ENCODE data around the gene AP3S2. TPM values are rescaled to one million over a fixed set of nuclear protein-coding genes. Genes with fewer than 3 reads are reported as not detected.

The AP3S2 gene
- total RNA-seq = 61.3 and 84.5 TPM in 2 replicates

GRCh38 chr15:89893696-89894447 is at the start of gene AP3S2:
TSS of gene AP3S2 (minus strand) at chr15:89893994. CDS start at chr15:89893949, 45 bp downstream.

DNA sequence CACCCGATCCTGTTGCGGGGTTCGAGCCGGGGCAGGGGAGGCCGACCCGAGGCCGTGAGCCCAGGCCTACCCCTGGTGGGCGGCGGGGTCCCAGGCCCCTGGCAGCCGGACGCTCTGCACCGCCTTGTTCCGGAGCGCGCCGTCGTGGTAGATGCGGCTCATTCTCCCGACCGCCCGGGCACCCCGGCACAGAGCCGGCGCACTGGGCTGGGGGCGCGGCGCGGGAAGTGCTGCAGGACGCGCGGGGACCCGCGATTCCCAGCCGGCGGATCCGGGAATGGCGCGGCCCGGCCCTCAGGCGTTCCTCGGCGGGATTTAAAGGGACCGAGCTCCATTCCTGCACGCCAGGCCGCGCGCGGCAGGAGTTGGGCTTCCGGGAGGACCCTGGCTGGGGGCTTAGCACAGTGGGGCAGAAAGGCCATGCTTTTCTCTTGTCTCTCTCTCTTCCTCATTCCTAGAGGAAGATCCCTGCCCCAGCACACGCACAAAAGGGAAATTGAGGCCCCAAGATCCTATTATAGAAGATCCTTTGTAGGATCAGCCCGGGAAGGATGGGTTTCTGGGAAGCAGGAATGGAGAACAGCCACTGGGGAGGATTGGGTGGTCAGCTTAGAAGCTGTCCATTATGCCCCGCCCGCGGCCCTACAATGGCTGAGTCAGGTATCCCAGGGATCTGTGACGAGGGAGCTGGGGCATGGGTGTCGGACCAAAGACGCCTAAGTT is 19.0 kb upstream of the AP3S2 start, which contains the start of gene ARPIN:
ARPIN (minus strand) TSS at position 279 of the 723 bp plus-strand sequence; CDS start at position 162, 117 bp downstream.

Small RNAs within 50 kb of the gene (small RNA-seq; reads per million reads assigned to genes)
- gene MIR5009 = not detected
- gene MIR5094 = not detected
- gene RNU6-1111P = not detected
- not detected for gene RNU7-111P

Other genes with a start within 250 kb of the AP3S2 start
- gene KIF7, start 238.5 kb downstream of the AP3S2 start, total RNA-seq = 21.9 and 22.0 TPM in 2 replicates
- 0.91 and 1.2 TPM in 2 replicates for gene PLIN1, start 214.6 kb downstream of the AP3S2 start, total RNA-seq
- gene PEX11A, start 203.2 kb downstream of the AP3S2 start, total RNA-seq = 5.1 and 10.8 TPM in 2 replicates
- 0.26 and 0.32 TPM in 2 replicates for gene WDR93, start 203.2 kb downstream of the AP3S2 start, total RNA-seq
- gene MESP1, start 142.7 kb downstream of the AP3S2 start, total RNA-seq = 0.26 and 0.43 TPM in 2 replicates
- gene MESP2, start 117.7 kb downstream of the AP3S2 start, total RNA-seq = 0.32 and 0.78 TPM in 2 replicates
- 45.5 and 56.2 TPM in 2 replicates for gene ANPEP, start 79.1 kb downstream of the AP3S2 start, total RNA-seq
- 17.0 and 17.2 TPM in 2 replicates for gene ARPIN, start 19.0 kb upstream of the AP3S2 start, total RNA-seq
- gene ZNF710, start 107.3 kb upstream of the AP3S2 start, total RNA-seq = 7.5 and 8.2 TPM in 2 replicates
- 70.0 and 79.3 TPM in 2 replicates for gene IDH2, start 208.5 kb upstream of the AP3S2 start, total RNA-seq

Data from articular chondrocyte of knee joint (primary cell).